Activated naive CD4-positive, alpha-beta T cell (primary cell): ENCODE measurements around the gene TRIM33.
"Not testable (repeated sequence)": the region's sequence is repeated elsewhere in the genome, so short reads cannot be mapped to it uniquely, and the experiment has no call there.

Experiments used
- DNase-seq, 4 experiments: peaks; one replicate each; lab custom pipeline; 2025; lab: John Stamatoyannopoulos, UW

Gene TRIM33

GRCh38 chr1:114397601-114398000 lies 113.4 kb downstream of the TRIM33 start:
- no peak for DNase-seq

- DNase-seq = no peak
These were observed 115.1 kb downstream of the TRIM33 start for GRCh38 chr1:114395863-114396262.

- DNase-seq = no peak
These were observed 120.0 kb downstream of the TRIM33 start for GRCh38 chr1:114390960-114391359.

GRCh38 chr1:114390361-114390760 lies 120.6 kb downstream of the TRIM33 start:
- no peak for DNase-seq

GRCh38 chr1:114388432-114389003 lies 122.5 kb downstream of the TRIM33 start:
- no peak for DNase-seq

GRCh38 chr1:114387585-114387984 lies 123.4 kb downstream of the TRIM33 start:
- not testable (repeated sequence) for DNase-seq

GRCh38 chr1:114387010-114387360 lies 124.0 kb downstream of the TRIM33 start:
- DNase-seq = no peak

GRCh38 chr1:114386129-114387009 lies 124.6 kb downstream of the TRIM33 start:
- DNase-seq = no peak

GRCh38 chr1:114384922-114385321 lies 126.1 kb downstream of the TRIM33 start:
- DNase-seq = no peak

- no peak for DNase-seq
These were observed 131.0 kb downstream of the TRIM33 start for GRCh38 chr1:114379987-114380386.

GRCh38 chr1:114379358-114379757 lies 131.6 kb downstream of the TRIM33 start:
- DNase-seq = no peak

GRCh38 chr1:114377356-114377755 lies 133.6 kb downstream of the TRIM33 start:
- DNase-seq = no peak

- no peak for DNase-seq
These were observed 141.1 kb downstream of the TRIM33 start for GRCh38 chr1:114369930-114370329.

GRCh38 chr1:114369266-114369919 lies 141.6 kb downstream of the TRIM33 start:
- not testable (repeated sequence) for DNase-seq

- DNase-seq = no peak
These were observed 142.3 kb downstream of the TRIM33 start for GRCh38 chr1:114368560-114369255.

GRCh38 chr1:114367810-114368209 lies 143.2 kb downstream of the TRIM33 start:
- no peak for DNase-seq

- DNase-seq = not testable (repeated sequence)
These were observed 147.8 kb downstream of the TRIM33 start for GRCh38 chr1:114363230-114363629.

- no peak for DNase-seq
These were observed 151.2 kb downstream of the TRIM33 start for GRCh38 chr1:114359791-114360190.

GRCh38 chr1:114355240-114355639 lies 155.8 kb downstream of the TRIM33 start:
- DNase-seq = no peak

GRCh38 chr1:114353262-114353661 lies 157.7 kb downstream of the TRIM33 start:
- no peak for DNase-seq

- DNase-seq = no peak
These were observed 158.2 kb downstream of the TRIM33 start for GRCh38 chr1:114352797-114353196.

GRCh38 chr1:114350731-114351445 lies 160.1 kb downstream of the TRIM33 start:
- DNase-seq = no peak
